NCI-H82 treated with DMSO at 0.1 percent for 48 hours (cell line): ENCODE measurements around the gene TBC1D25.
"Not testable (repeated sequence)": the region's sequence is repeated elsewhere in the genome, so short reads cannot be mapped to it uniquely, and the experiment has no call there.

ENCODE experiments used
- DNase-seq: peaks from one replicate; lab custom pipeline; 2025; ENCODE audit not compliant: unreplicated experiment; lab: John Stamatoyannopoulos, UW

The TBC1D25 gene

DNA sequence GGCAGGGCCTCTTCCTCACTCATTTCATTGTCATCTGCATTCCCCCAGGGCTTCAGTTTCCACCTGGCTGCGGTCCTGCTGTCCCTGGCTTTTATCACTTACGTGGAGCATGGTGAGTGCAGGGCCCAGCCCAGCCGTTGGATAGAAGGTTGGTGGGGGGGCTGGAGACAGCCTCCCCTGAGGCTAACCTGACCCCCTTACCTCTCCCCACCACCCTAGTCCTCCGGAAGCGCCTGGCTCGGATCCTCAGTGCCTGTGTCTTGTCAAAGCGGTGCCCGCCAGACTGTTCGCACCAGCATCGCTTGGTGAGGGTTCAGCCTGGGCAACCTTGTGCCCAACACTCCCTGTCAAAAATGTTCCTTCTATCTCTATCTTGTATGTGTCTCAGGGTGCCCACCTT lies 23.7 kb upstream of the TBC1D25 start:
- no peak for DNase-seq

DNA sequence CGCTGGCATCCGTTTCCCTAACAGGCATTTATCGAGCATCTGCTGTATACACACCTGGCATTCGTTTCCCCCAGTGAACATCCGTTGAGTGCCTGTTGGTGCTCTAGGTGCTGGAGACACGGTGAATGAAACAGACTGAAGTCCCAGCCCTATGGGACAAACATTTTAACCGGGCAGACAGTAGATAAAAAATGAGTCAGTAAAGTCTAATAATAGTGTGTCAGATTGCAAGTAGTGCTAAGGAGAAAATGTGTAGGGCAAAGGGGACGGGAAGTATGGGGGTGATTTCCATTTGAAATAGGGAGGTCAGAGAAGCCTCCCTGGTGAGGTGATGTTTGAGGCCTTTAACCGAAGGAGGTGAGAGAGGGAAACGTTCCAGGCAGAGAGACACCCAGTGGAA lies 23.2 kb upstream of the TBC1D25 start:
- DNase-seq, result no peak

DNA sequence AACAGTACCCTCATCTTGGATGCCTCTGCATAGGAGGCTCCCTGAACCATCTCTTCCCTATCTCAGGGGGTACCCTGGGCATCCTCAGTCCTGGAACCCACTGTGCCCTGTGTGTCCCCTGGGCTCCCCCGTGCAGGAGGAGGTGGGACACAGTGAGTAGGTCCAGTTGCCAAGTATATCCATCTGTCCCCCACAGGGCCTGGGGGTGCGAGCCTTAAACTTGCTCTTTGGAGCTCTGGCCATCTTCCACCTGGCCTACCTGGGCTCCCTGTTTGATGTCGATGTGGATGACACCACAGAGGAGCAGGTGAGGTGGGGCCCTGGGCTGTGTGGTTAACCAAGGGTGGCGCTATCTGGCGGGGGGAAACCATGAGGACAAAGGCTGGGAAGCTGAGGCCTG lies 22.5 kb upstream of the TBC1D25 start:
- no peak for DNase-seq

DNA sequence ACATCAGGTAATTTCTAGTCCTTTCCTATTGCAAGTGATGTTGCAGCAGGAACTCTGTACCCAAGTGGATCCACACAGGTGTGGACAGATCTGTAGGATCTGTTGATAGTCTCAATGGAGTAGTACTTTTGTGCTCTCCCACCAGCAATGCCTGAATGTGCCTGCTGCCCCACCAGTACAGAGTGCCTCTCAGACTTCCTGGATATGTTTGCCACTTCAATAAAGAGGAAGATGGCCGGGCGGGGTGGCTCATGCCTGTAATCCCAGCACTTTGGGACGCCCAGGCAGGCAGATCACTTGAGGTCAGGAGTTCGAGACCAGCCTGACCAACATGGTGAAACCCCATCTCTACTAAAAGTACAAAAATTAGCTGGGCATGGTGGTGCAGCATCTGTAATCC lies 20.0 kb upstream of the TBC1D25 start:
- DNase-seq, result not testable (repeated sequence)

DNA sequence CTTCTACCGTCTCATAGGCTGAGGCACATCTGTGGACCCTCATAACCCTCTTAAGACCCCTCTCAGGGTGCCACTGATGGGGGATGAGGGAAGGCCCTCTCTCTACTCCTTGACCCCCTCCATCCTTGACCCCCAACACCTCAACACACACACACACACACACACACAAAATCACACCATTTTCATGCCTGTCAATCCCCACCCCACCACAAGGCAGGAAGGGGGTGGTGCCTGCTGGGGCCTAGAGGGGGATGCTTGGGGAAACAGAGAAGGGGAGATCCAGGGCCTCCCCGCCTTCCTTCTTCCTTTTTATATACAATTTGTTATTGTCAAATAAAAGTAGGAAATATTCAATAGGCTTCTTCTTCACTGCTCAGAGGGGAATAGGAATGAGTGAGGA lies 19.1 kb upstream of the TBC1D25 start:
- DNase-seq, result no peak

DNA sequence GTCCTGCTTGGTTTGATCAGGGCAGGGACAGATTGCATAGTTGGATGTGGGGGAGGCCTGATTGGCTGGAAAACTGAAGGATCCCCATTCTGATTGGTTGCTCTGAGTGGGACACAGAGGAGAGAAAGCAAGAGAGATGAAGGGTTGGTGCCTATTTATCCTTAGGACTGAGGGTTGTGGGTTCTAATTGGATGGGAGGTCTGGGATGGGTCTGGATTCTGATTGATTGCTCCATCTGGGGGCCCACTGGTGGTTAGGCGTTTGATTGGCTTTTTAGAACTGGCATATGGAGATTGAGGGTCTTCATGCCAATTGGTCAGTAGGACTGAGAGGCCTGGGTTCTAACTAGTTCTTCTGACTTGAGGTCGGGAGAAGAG lies 18.6 kb upstream of the TBC1D25 start:
- DNase-seq, result peak; percentile 47

DNA sequence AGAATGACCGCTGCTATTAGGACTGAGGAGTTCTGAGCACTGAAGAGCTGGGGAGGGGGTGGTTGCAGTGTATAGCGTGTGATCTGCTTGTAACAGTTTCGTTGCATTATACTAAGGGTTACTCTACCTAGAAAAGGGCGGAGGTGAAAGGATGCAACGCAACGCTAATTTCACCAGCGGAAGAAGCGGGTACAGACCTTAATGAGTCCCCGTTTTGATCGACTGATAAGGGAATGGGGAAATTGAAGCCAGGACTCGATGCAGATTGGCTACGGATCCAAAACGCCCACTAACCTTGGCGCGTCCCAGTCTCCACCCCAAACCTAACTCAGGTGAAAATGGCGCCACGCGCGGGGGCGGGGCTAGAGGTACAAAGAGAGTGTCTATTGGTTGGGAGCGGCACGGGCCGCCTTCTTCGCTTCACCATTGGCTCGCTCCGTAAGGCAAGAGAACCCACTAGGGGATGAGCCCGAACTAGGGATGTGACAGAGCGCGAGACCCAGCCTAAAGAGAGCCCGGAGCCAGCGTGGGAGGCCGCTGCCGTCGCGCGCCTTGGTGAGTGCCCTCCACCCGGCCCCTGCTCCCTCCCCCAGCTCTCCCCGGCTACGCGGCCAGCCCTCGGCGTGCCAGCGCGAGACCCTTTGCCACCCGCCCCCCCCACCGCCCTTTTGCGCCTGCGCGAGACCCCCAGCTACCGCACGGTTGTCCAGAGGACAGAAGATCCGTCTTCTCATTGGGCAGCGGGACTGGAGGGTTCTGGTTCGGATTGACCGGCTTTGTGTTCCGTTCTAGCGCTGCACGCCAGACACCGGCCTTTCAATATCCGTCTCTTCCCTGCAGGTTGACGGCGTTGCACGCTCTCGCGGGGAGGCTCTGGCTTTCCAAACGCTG lies 17.9 kb upstream of the TBC1D25 start, which contains the start of gene EBP:
Gene EBP, plus strand, starts transcription at position 456 of the 891 bp plus-strand sequence. CDS start 1,964 bp downstream, outside the sequence.
- DNase-seq, result peak; percentile 92

DNA sequence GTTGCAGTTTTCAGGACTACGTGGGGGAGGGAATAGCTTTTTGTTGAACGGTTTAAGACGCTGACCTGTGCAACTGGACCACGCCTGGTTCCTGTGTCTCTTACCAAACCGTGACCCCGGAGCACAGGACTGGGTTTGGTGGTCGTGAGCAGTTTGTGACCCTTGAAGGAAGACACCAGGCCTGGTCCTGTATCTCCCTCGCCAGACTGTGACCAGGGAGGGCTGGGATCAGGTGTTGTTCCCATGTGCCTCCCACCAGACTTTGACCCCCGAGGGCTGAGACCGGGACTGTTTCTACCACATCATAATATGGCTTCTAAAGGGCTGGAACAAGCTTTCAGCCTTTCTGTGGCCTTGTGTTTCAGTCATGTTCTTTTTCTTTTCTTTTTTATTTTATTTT lies 17.2 kb upstream of the TBC1D25 start:
- DNase-seq, result no peak

DNA sequence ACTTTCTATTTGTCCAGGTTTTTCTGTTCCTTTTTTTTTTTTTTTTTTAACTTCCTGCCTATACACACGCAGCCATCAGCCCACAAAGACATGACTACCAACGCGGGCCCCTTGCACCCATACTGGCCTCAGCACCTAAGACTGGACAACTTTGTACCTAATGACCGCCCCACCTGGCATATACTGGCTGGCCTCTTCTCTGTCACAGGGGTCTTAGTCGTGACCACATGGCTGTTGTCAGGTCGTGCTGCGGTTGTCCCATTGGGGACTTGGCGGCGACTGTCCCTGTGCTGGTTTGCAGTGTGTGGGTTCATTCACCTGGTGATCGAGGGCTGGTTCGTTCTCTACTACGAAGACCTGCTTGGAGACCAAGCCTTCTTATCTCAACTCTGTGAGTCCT lies 15.8 kb upstream of the TBC1D25 start:
- DNase-seq, result no peak

DNA sequence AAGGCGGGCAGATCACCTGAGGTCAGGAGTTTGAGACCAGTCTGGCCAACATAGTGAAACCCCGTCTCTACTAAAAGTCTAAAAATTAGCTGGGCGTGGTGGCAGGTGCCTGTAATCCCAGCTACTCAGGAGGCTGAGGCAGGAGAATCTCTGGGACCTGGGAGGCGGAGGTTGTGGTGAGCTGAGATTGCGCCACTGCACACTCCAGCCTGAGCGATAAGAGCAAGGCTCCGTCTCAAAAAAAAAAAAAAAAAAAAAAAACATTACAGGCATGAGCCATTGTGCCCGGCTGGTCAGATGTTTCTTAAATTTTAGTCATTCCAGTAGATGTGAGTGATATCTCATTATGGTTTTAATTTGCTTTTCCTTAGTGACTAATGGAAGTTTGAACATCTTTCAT lies 13.7 kb upstream of the TBC1D25 start:
- not testable (repeated sequence) for DNase-seq

DNA sequence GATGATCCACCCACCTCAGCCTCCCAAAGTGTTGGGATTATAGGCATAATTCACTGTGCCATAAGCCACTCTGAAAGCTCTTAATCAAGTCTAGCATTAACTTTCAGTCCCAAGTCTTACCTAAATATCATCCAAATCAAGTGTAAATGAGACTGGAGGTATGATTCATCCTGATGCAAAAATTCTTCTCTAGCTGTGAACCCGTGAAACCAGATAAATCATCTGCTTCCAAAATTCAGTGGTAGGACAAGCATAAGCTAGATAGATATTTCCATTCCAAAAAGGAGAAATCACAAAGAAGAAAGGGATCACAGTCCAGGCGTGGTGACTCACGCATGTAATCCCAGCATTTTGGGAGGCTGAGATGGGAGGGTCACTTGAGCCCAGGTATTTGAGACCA lies 8.8 kb upstream of the TBC1D25 start:
- no peak for DNase-seq

DNA sequence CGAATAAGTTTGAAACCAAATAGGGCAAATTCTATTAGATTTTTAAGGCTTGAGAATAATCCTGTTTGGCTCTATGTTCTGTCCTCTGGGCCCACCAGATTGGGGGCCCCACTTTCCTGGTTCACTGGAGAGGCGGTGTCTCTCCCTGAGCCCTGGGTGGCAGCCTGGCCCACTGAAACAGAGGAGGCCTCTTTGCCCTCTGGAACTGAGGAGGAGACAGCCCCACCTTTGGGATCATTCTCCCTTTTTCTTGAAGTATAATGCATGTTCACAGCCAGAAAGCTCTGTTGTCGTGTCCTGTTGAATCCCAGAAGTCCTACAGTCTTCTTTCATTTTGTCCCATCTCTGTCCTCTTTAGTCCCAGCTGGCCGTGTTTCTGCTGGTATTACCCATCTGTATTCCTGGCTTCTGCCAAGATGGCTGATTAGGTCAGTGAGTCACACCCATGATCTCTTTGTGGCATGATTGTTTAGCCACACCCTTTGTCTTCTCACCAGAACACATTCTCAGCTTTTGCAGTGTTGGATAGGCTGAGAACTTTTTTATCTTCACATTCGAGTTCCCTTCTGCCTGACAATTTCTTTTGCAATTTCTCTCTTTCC lies 8.1 kb upstream of the TBC1D25 start:
- no peak for DNase-seq

DNA sequence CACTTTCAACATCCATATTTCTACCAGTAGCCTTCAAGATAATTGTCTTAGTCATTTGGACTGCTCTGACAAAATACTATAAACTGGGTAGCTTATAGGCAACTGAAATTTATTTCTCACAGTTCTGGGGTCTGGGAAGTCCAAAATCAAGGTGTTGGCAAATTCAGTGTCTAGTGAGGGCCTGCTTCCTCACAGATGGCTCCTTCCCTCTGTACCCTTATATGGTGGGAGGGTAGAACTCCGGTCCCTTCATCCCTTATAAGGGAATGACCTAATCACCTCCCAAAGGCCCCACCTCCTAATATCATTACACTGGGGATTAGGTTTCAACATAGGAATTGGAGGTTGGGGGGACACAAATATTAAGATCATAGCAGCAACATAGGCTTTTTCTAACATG lies 7.4 kb upstream of the TBC1D25 start:
- DNase-seq, result no peak

DNA sequence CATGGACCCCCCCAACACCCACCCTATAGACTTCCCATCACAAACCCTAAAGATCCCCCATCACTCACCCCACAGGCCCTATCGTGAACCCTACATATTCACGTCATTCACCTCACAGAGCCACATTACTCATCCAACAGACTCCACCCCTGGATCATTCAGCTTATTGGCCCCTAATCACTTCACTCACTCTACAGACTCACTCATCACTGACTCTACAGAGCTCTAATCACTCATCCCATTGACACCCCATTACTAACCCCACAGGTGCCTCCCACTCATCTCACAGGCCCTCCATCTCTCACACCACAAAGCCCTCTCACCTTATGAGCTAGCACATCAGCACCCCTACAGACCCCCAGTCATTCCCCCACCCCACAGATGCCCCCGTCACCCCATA lies 6.3 kb upstream of the TBC1D25 start:
- DNase-seq, result no peak

DNA sequence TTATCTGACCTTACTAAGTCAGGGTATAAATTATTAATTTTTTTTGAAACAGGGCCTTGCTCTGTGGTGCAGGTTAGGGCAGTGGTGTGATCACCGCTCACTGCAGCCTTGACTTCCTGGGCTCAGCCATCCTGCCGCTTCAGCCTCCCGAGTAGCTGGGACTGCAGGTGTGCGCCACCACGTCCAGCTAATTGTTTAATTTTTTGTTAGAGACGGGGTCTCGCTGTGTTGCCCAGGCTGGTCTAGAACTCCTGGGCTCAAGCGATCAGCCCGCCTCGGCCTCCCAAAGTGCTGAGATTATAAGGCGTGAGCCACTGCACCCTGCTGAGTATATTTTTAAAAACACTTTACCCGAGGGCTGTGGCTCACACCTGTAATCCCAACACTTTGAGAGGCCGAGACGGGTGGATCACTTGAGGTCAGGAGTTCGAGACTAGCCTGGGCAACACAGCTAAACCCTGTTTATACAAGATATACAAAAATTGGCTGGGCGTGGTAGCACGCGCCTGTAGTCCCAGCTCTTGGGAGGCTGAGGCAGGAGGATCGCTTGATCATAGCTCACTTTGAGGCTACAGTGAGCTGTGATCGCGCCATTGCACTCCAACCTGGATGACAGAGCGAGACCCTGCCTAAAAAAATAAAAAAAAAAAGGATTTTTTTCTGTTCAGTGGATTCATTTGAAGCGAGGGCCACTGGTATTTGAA lies 721 bp upstream of the TBC1D25 start:
- DNase-seq, result no peak

DNA sequence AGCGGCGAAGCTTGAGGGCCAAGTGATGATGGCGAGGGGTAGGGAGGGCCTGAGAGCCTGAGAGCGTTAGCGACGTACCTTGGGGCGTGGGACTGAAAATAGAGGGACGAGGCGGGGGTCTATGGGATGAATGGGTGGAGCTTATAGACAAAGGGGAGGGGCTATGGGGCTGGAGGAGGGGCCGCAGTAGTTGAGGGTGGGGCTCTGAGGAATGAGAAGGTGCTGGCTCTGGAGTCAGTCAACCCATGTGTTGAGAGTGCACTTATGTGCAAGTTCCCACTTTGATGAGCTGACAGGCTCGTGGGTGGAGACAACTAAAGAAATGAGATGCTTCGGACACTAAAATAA lies 488 bp downstream of the TBC1D25 start:
- DNase-seq, result no peak

DNA sequence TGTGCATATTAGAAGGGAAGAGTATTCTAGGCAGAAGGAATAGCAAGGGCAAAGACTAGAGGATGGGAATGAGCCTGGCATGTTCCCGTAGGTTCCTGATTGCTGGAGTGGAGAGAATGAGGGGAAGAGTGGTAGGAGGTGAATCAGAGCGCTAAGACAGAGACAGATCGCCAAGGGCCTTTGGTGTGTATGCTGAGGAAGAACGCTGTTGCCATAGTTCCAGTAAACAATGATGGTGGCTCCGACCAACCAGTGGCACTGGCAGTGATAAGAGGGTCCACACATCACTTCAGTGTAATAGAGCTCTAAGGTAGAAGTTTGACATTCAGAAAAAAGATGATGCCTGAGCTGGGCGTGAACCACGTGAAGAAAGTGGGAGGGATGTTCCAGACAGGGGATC lies 966 bp downstream of the TBC1D25 start:
- DNase-seq, result no peak

DNA sequence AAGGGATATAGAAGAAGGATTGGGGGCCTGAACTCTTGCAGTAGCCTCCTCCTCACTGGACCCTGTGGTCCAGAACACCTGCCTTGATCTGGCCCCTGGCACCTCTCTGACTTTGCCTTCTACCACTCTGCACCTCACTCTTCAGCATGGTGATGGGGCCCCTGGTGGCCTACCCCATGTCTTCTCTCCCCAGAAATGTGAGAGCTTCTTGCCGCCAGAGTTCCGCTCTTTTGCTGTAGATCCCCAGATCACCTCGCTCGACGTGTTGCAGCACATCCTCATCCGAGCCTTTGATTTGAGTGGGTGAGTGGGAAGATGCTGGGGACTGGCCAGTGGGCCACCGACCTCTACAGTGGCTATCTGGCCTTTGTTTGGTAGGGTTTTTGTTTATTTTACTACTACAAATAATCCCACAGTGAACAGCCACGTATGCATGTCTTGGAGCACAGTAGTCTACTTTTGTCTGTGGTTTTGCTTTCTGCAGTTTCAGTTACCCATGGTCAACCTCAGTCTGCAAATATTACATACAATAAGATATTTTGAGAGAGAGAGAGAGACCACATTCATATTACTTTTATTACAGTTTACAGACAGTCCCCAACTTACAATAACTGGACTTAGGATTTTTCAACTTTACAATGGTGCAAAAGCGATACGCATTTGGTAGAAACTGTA lies 1.8 kb downstream of the TBC1D25 start:
- DNase-seq, result no peak

DNA sequence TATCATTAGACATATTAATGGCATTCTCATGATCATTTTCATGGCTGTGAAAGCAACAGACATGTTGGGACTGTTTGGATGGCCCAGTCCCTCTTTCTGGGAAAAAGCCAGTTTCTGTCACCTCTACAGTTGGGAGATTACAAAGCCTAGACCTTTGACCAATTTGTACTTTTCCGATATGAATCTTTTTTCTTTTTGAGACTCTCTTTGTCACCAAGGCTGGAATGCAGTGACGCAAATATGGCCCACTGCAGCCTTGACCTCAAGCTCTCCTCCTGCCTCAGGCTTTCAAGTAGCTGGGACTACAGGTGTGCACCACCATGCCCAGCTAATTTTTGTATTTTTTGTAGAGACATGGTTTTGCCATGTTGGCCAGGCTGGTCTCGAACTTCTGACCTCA lies 9.4 kb downstream of the TBC1D25 start:
- no peak for DNase-seq

DNA sequence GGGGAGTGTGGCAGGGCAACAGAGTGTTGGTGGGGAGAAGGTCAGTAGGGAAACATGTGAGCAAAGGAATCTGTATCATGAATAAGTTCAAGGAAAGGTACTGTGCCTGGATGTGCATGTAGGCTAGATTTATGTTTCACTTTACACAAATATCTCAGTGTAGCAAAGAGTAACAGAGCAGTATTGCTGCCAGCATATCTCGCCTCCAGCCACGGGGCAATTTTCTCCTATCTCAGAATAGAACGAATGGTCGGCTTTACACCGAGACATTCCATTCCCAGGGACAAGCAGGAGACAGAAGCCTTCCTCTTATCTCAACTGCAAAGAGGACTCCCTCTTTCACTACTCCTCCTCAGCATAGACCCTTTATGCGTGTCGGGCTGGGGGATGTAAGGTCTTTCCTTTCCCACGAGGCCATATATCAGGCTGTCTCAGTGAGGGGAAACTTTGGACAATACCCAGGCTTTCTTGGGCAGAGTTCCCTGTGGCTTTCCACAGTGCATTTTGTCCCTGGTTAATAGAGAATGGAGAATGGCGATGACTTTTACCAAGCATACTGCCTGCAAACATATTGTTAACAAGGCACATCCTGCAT lies 16.3 kb downstream of the TBC1D25 start:
- not testable (repeated sequence) for DNase-seq

DNA sequence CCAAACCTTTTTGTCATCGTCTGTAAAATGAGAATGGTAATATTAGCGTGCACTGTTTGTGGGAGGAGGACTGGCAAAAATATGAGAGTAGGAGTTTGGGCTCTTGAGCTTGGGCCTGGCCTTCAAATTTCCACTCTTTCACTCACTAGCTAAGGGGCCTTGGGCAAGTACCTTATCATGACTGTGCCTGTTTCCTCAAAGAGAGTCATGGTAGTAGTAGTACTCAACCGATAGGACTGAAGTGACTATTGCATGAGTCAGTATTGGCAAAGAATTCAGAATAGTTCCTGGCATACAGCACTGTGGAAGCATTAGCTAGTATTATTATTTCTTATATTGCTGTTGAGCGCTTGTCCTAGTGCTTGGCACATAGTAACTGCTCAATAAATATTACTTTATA lies 18.8 kb downstream of the TBC1D25 start:
- DNase-seq, result no peak
